ENCODE results near the gene IL5RA. TPM values are rescaled to one million over a fixed set of nuclear protein-coding genes. Genes with fewer than 3 reads are reported as not detected.

The IL5RA gene
- total RNA-seq, 4 donors from 2014 or later = 0.16 TPM; not detected in 3

DNA sequence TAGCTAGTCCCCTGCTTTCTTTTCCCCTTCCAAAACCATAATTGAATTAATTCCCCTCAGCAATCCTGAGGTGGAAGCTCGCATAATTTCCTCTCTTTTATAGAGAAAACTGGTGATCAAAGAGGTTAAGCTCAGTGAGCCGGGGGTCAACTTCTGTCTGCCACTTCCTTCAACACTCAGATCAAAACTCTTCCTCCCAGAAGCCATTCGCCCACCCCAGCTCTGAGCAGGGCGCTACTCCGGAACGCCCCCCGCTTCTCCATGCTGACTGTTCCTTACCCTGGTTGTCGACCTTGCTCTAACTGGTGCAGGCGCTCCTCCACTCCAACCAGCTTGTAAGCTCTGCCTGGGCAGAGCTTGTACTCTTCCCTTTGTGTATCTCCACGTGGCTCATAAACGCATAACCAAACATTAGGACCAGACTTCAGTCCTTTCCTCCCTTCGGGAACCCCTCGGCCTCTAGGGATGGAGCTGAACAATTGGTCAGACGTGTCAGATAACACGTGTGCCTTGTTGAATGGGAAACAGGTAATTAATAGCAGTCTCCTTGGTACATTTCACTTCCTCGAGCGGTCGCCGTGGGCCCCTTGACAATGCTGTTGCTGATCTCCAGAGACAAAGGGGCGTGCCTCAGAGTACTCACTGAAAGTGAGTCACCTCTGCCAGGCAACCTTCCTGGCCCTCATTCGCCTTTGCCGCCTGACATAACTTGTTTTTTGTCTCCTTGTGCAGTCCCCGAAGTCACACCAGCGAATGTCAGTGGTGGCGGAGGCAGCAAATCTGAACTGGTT lies 71.8 kb downstream of the IL5RA start:
- Histone ChIP-seq H3K36me3 (no peaks in the 10 kb centered on the region), H3K4me1 (no peaks in the 10 kb centered on the region), H3K27ac (no peak overlapping the region), H3K27me3 (no peaks in the 10 kb centered on the region), H3K9me3 (no peaks in the 10 kb centered on the region), H3K4me3 (no peak overlapping the region)
- no peak for TF ChIP-seq EP300 (IDR thresholded peaks at IDR 0.05)
- TF ChIP-seq POLR2AphosphoS5 (IDR thresholded peaks at IDR 0.05) = no peak
- TF ChIP-seq POLR2A (IDR thresholded peaks at IDR 0.05) = no peak
- 79% methylated on average over 25 of the region's 25 CpGs for WGBS
- DNase-seq (ENCODE audit: low spot score in 2 of 2) = no peak

DNA sequence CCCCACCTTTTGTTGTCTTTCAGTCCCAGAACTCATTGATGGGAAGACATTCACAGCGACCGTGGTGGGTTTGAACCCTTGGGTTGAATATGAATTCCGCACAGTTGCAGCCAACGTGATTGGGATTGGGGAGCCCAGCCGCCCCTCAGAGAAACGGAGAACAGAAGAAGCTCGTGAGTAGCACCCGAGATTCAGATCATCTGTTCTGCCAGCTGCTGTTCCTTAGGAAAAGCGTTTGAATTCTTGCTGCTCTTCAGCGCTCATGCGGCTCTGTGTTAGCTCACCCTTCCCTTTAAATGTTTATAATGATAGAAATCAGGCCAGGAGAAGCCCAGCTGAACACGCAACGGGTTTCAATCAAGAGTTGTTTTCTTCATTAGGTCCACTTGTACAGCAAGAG lies 73.0 kb downstream of the IL5RA start:
- H3K4me3 ChIP-seq = no peak overlapping the region
- no peak for TF ChIP-seq EP300 (IDR thresholded peaks at IDR 0.05)
- TF ChIP-seq POLR2A (IDR thresholded peaks at IDR 0.05) = no peak
- TF ChIP-seq, protein P1, sequence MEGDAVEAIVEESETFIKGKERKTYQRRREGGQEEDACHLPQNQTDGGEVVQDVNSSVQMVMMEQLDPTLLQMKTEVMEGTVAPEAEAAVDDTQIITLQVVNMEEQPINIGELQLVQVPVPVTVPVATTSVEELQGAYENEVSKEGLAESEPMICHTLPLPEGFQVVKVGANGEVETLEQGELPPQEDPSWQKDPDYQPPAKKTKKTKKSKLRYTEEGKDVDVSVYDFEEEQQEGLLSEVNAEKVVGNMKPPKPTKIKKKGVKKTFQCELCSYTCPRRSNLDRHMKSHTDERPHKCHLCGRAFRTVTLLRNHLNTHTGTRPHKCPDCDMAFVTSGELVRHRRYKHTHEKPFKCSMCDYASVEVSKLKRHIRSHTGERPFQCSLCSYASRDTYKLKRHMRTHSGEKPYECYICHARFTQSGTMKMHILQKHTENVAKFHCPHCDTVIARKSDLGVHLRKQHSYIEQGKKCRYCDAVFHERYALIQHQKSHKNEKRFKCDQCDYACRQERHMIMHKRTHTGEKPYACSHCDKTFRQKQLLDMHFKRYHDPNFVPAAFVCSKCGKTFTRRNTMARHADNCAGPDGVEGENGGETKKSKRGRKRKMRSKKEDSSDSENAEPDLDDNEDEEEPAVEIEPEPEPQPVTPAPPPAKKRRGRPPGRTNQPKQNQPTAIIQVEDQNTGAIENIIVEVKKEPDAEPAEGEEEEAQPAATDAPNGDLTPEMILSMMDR (IDR thresholded peaks at IDR 0.05) = no peak
- no peak for TF ChIP-seq POLR2AphosphoS5 (IDR thresholded peaks at IDR 0.05)
- no peak for DNase-seq (ENCODE audit: low spot score in 2 of 2)
- 93% methylated on average over 13 of the region's 13 CpGs for WGBS
- H3K27ac ChIP-seq = no peak overlapping the region
- H3K4me1 ChIP-seq = no peaks in the 10 kb centered on the region
- H3K36me3 ChIP-seq = no peaks in the 10 kb centered on the region
- H3K9me3 ChIP-seq = no peaks in the 10 kb centered on the region
- no peaks in the 10 kb centered on the region for H3K27me3 ChIP-seq

DNA sequence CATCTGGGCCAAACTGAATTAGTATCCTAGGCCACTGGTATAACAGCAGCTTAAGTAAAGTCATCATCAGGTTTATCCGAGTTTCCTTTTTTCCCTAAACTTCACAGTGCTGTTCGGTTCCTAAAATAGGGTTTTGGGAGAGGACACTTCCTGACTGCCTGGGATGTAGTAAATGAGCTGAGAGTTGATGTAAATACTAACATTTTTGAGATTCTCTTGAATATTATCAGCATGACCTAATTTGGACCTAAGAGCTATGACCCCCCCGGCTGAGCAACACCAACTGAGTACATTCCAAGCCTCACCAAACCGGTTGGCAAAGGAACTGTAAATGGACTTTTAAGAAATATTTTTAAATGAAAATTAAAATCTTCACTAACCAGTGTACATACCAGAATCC lies 78.8 kb downstream of the IL5RA start:
- H3K36me3 ChIP-seq = no peaks in the 10 kb centered on the region
- no peaks in the 10 kb centered on the region for H3K9me3 ChIP-seq
- TF ChIP-seq, protein P1 (IDR thresholded peaks at IDR 0.05) = no peak
- TF ChIP-seq POLR2A (IDR thresholded peaks at IDR 0.05) = no peak
- no peak for TF ChIP-seq EP300 (IDR thresholded peaks at IDR 0.05)
- no peak for TF ChIP-seq POLR2AphosphoS5 (IDR thresholded peaks at IDR 0.05)
- H3K4me3 ChIP-seq = no peak overlapping the region
- no peaks in the 10 kb centered on the region for H3K4me1 ChIP-seq
- no peak for DNase-seq (ENCODE audit: low spot score in 2 of 2)
- no peak overlapping the region for H3K27ac ChIP-seq
- no peaks in the 10 kb centered on the region for H3K27me3 ChIP-seq
- WGBS = 64% methylated on average over 4 of the region's 4 CpGs

DNA sequence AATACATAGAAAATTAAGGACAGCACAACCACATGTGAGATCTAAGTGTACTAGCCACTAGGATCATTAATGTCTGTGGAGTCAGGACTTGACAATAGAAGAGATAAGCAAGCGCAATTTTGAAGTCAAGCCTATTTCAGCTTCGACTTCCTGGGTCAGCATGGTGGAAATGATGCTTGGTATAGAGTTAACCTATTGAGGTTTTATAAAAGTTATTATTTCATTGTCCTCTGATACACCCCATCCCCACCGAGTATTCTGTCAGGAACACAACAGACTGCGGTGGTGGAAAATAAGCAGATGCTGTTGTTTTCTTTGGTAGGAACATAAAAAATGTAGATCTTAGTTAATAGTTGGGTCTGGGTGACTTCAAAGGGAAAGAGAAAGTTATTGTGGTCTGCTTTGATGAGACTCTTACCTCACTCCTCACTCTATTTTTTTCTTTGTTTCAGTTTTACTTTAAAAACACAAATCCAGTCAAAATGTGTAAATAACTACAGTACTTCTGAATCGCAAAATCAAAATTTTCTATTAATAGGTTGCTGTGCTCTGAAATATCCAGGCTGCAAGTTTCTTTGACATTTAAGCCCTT lies 82.1 kb downstream of the IL5RA start:
- Histone ChIP-seq H3K27ac (no peak overlapping the region), H3K4me1 (no peaks in the 10 kb centered on the region), H3K27me3 (no peaks in the 10 kb centered on the region), H3K4me3 (no peak overlapping the region), H3K9me3 (no peaks in the 10 kb centered on the region), H3K36me3 (no peaks in the 10 kb centered on the region)
- TF ChIP-seq, protein P1 (IDR thresholded peaks at IDR 0.05) = no peak
- 79% methylated on average over 5 of the region's 5 CpGs for WGBS
- DNase-seq (ENCODE audit: low spot score in 2 of 2) = no peak

DNA sequence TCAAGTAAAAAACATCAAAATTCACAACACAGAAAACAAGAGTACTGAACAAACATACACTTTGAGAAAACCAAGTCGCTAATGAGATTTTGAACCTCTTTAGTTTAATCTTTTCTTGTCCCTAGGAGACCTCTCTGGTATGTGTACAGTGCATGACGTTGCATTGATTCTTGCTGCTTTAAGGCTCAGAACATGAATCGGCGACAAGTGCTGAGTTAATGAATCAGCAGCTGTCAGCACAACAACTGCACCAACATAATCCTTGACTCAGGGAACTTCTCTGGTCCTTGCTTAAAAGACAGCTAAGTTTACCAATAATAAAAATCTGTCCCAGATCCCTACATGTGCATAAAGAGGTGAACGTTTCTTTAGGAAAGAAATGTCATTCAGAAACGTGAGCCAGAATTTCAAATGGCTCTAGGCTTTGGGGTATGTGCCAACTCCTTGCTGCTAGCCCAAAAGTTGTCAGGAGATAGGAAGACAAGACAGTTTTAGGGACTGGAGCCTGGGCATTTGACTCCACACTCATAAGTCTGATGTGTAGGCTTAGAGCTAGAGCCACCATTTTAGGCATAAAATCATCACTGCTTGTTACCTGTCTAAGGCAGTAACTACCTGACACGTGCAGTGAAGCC lies 86.9 kb downstream of the IL5RA start:
- TF ChIP-seq POLR2AphosphoS5 (IDR thresholded peaks at IDR 0.05) = no peak
- TF ChIP-seq EP300 (IDR thresholded peaks at IDR 0.05) = no peak
- TF ChIP-seq, protein P1 (IDR thresholded peaks at IDR 0.05) = no peak
- TF ChIP-seq POLR2A (IDR thresholded peaks at IDR 0.05) = no peak
- H3K36me3 ChIP-seq = no peaks in the 10 kb centered on the region
- H3K9me3 ChIP-seq = no peaks in the 10 kb centered on the region
- no peaks in the 10 kb centered on the region for H3K4me1 ChIP-seq
- 46% methylated on average over 7 of the region's 7 CpGs for WGBS
- DNase-seq (ENCODE audit: low spot score in 2 of 2) = no peak
- no peaks in the 10 kb centered on the region for H3K27me3 ChIP-seq
- H3K4me3 ChIP-seq = no peak overlapping the region
- no peak overlapping the region for H3K27ac ChIP-seq
